HCT116 (cell line): ENCODE measurements around the gene RNF215. TPM values are rescaled to one million over a fixed set of nuclear protein-coding genes. Genes with fewer than 3 reads are reported as not detected.

ENCODE experiments used
- ATAC-seq: fragments of 200-7000 bp; cut with Tn5 transposase; 2 replicates; pipeline ENCODE4 v1.9.1; 2020; ENCODE audit warnings: mild to moderate bottlenecking, moderate library complexity
- Bru-seq: library from RNA; stranded (reverse); fragments of 400-500 nt; gene quantifications from one replicate; lab custom pipeline; 2021; lab: Mats Ljungman, UMichigan
- BruChase-seq, 2 experiments: library from RNA; stranded (reverse); fragments of 400-500 nt; gene quantifications; one replicate each; lab custom pipeline; 2021; lab: Mats Ljungman, UMichigan
- BruUV-seq: library from RNA; stranded (reverse); fragments of 400-500 nt; replicated peaks from 2 replicates; lab custom pipeline; 2021; lab: Mats Ljungman, UMichigan
- CTCF ChIA-PET: fragments of 300-600 bp; sonication (Branson Sonifier 250); formaldehyde crosslinking; loops from one replicate; lab custom pipeline; 2021; ENCODE audit warnings: antibody characterized with exemption; lab: Charles Lee
- POLR2A ChIA-PET: fragments of 300-600, 350-600 bp; sonication (Branson Sonifier 250); formaldehyde crosslinking; loops from one replicate; lab custom pipeline; 2021; ENCODE audit warnings: antibody characterized with exemption; lab: Charles Lee
- RAD21 ChIA-PET, 2 experiments: fragments of 300-600 bp; sonication (Branson Sonifier 250); formaldehyde crosslinking; loops; one replicate each; lab custom pipeline; 2023; ENCODE audit warnings: low total read pairs in 2 of 2; ENCODE audit not compliant: uncharacterized antibody in 2 of 2, unreplicated experiment in 2 of 2, low non-redundant PET in 1 of 2; lab: Charles Lee
- DNase-seq: peaks from one replicate; pipeline ENCODE4 v3.0.0-alpha.2; 2010; ENCODE audit warnings: low read depth, low spot score
- H2AFZ ChIP-seq: fragments of 200-600 bp; shearing (Covaris generic), sonication (generic); 2 replicates; pipeline ENCODE4 v1.6.1; 2017; ENCODE audit warnings: low read depth, mixed run types, mixed read lengths, antibody characterized with exemption, low read length; ENCODE audit not compliant: poor library complexity, severe bottlenecking
- H3K27ac ChIP-seq: 2 replicates; pipeline ENCODE4 v1.5.1; 2012; ENCODE audit warnings: low read depth, low read length
- H3K27me3 ChIP-seq: fragments of 200-600 bp; sonication (generic); 2 replicates; pipeline ENCODE4 v1.6.1; 2016; ENCODE audit warnings: mixed run types, low read length, mixed read lengths; ENCODE audit not compliant: insufficient read depth
- H3K36me3 ChIP-seq, 2 experiments: fragments of 200-500 bp in 1 of 2; fragments of 200-600 bp in 1 of 2; sonication (Bioruptor generic) in 1 of 2; sonication (generic) in 1 of 2; 2 replicates each; pipeline versions ENCODE4 v1.5.1 to v1.6.1; 2014 to 2016; ENCODE audit warnings: low read length in 2 of 2, inconsistent platforms in 1 of 2, mixed read lengths in 1 of 2, mixed run types in 1 of 2; ENCODE audit not compliant: insufficient read depth in 2 of 2, control insufficient read depth in 1 of 2
- H3K4me1 ChIP-seq, 2 experiments: fragments of 200-600 bp in 1 of 2; sonication (generic) in 1 of 2; 2 replicates each; pipeline versions ENCODE4 v1.5.1 to v1.6.1; 2012 to 2017; ENCODE audit warnings: low read length in 2 of 2, inconsistent platforms in 1 of 2, mild to moderate bottlenecking in 1 of 2, mixed read lengths in 1 of 2, mixed run types in 1 of 2, moderate library complexity in 1 of 2; ENCODE audit not compliant: insufficient read depth in 2 of 2, control insufficient read depth in 1 of 2
- H3K4me2 ChIP-seq: fragments of 200-600 bp; sonication (generic); 2 replicates; pipeline ENCODE4 v1.6.1; 2017; ENCODE audit warnings: mixed run types, low read length, mixed read lengths
- H3K4me3 ChIP-seq, 2 experiments: fragments of 200-600 bp in 1 of 2; sonication (generic) in 1 of 2; replicated peaks in 1 of 2; 2 replicates each; pipeline ENCODE4 v1.5.1; 2011 to 2016; ENCODE audit warnings: low read length in 2 of 2, control low read depth in 1 of 2, low read depth in 1 of 2, mild to moderate bottlenecking in 1 of 2, mixed read lengths in 1 of 2, mixed run types in 1 of 2
- H3K79me2 ChIP-seq: fragments of 200-600 bp; sonication (generic); 2 replicates; pipeline ENCODE4 v1.6.1; 2017; ENCODE audit warnings: mild to moderate bottlenecking, mixed run types, low read length, moderate library complexity, mixed read lengths; ENCODE audit not compliant: insufficient read depth
- H3K9ac ChIP-seq: fragments of 200-600 bp; sonication (generic); 2 replicates; pipeline ENCODE4 v1.6.1; 2016; ENCODE audit warnings: low read length, mixed read lengths
- H3K9me2 ChIP-seq: fragments of 200-600 bp; sonication (generic), shearing (Covaris generic); 2 replicates; pipeline ENCODE4 v1.6.1; 2017; ENCODE audit warnings: mixed run types, mild to moderate bottlenecking, moderate library complexity; ENCODE audit not compliant: insufficient read depth
- H3K9me3 ChIP-seq, 2 experiments: fragments of 200-500 bp in 1 of 2; fragments of 200-600 bp in 1 of 2; sonication (Bioruptor generic) in 1 of 2; sonication (generic) in 1 of 2; 2 replicates each; pipeline ENCODE4 v1.6.1; 2014 to 2017; ENCODE audit warnings: low read length in 2 of 2, mixed read lengths in 2 of 2, inconsistent platforms in 1 of 2, low read depth in 1 of 2, mild to moderate bottlenecking in 1 of 2, mixed run types in 1 of 2, moderate library complexity in 1 of 2; ENCODE audit not compliant: control insufficient read depth in 1 of 2, insufficient read depth in 1 of 2
- H4K20me1 ChIP-seq: fragments of 200-600 bp; sonication (generic), shearing (Covaris generic); 2 replicates; pipeline ENCODE4 v1.6.1; 2017; ENCODE audit warnings: mixed run types, mild to moderate bottlenecking, moderate library complexity; ENCODE audit not compliant: insufficient read depth
- CEBPB ChIP-seq: IDR thresholded peaks from 2 replicates; pipeline ENCODE4 v1.6.1; 2012; ENCODE audit warnings: low read depth
- CTCF ChIP-seq, 3 experiments: fragments of 200-600 bp in 1 of 3; sonication (generic) in 1 of 3; IDR thresholded peaks in 2 of 3; conservative IDR thresholded peaks in 1 of 3; 2 replicates each; pipeline ENCODE4 v1.5.1; 2012 to 2017; ENCODE audit warnings: low read depth in 2 of 3, low read length in 2 of 3, antibody characterized with exemption in 1 of 3, borderline replicate concordance in 1 of 3, control low read depth in 1 of 3, mild to moderate bottlenecking in 1 of 3, mixed read lengths in 1 of 3, mixed run types in 1 of 3, moderate library complexity in 1 of 3; ENCODE audit not compliant: insufficient read depth in 1 of 3
- ELF1 ChIP-seq: IDR thresholded peaks from 2 replicates; pipeline ENCODE4 v1.6.1; 2012; ENCODE audit warnings: low read depth, borderline replicate concordance
- EZH2 ChIP-seq: fragments of 200-600 bp; sonication (generic); IDR thresholded peaks from 2 replicates; pipeline ENCODE4 v1.6.1; 2017; ENCODE audit warnings: antibody characterized with exemption, mixed run types
- RAD21 ChIP-seq: IDR thresholded peaks from 2 replicates; pipeline ENCODE4 v1.6.1; 2012; ENCODE audit warnings: low read depth, mild to moderate bottlenecking
- ZFX ChIP-seq: fragments of 450-650 bp; IDR thresholded peaks from 2 replicates; pipeline ENCODE4 v1.6.1; 2017
- ZNF274 ChIP-seq: fragments of 200-500 bp; sonication (Bioruptor generic); IDR thresholded peaks from 2 replicates; pipeline ENCODE4 v1.6.1; 2014; ENCODE audit warnings: mild to moderate bottlenecking, low read depth, low read length, inconsistent platforms
- intact Hi-C: fragments of 100-400 bp; cut with micrococcal nuclease; formaldehyde crosslinking; loops from 2 replicates; pipeline ENCODE4 v1.10.0; 2022
- long read RNA-seq: library from polyadenylated mRNA; unstranded; transcript quantifications from one replicate; pipeline ENCODE4 v2.0.0, GENCODE V29; 2021; ENCODE audit not compliant: unreplicated experiment
- polyA plus RNA-seq: library from polyadenylated mRNA; unstranded; fragments of >200 nt; gene quantifications from 2 replicates; pipeline ENCODE4 v1.2.1, GENCODE V29; 2012; ENCODE audit warnings: missing spikeins
- total RNA-seq: library from RNA; stranded (reverse); gene quantifications from one replicate; pipeline ENCODE4 v1.2.1, GENCODE V29; 2021; ENCODE audit not compliant: unreplicated experiment

The RNF215 gene
- total RNA-seq (20.2 TPM), Bru-seq, nascent RNA (percentile 56 among the genes with signal in this experiment), BruChase-seq, experiment 1, labeled RNA remaining after a 6-hour chase (percentile 62 among the genes with signal in this experiment), BruChase-seq, experiment 2, labeled RNA remaining after a 2-hour chase (percentile 58 among the genes with signal in this experiment)
- polyA plus RNA-seq: 20.9 and 21.4 TPM in 2 replicates
- long read RNA-seq, transcript RNF215-203 (9 exons, 1,992 nt): major isoform, 23 of 45 reads
- long read RNA-seq, transcript RNF215-201 (8 exons, 1,651 nt): minor isoform, 7 of 45 reads
- long read RNA-seq, partial matches to known transcripts: 5 of 45 reads
- long read RNA-seq, other reads (novel, unspliced or antisense): 10 of 45 reads

DNA sequence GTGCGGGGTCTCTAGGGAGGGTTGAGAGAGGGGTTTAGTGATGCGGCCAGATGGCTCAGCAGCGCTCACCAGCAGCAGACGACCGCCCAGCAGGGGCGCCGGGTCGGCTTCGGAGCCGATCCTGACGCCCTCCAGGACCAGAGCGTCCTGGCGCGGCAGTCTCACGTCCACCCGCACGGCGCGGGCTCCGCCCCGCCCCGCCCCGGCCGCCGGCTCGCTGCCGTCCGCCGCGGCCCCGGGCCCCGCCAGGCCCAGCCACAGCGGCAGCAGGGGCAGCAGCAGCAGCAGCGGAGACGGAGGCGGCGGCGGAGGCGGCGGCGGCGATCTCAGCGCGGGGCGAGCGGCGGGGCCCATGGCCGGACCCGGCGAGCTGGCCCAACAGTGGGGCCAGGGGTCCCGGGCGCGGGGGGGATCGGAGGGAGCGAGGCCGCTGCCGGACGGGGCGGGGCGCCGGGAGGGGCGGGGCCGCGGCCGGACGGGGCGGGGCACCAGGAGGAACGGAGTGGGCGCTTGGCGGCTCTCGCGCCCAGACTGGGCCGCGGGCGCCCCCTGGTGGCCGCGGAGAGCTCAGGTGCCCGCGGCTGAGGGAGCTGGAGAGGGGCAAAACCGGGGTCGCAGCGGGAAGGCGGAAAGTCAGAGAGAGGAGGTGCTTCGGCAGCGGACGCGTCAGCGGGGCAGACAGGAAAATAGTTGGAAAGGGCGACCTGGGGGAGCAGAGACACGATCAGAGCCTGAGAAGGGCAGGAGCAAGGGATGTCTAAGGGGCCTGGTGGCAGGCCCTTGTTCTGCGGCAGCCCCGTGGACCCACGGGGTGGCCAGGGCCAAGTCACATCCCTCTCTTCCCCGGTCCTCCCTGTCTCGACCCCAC, at the start of gene RNF215:
Gene RNF215 (minus strand): TSS at position 452 of the 868 bp plus-strand sequence. CDS start 98 bp downstream, at position 354.
- peak within 1 kb of the TSS; percentile 65 for H3K9ac ChIP-seq
- H3K79me2 ChIP-seq: no peaks in the 10 kb centered on the region
- DNase-seq: peak; percentile 44
- no peaks in the 10 kb centered on the region for H3K9me2 ChIP-seq
- intact Hi-C loops: loop anchor here (1.0 to 2.0 kb wide), 2 partner anchors 99 to 278 kb away; no protein-coding TSS in a partner anchor
- H3K36me3 ChIP-seq: 0 out of 4 replicates have a peak, but pooled peaks cover 0 to 4% of the 10 kb centered on the region in 2 experiments
- no peaks in the 10 kb centered on the region for H4K20me1 ChIP-seq
- peak; percentile 88 for ATAC-seq
- no TSS peak for BruUV-seq
- H3K4me1 ChIP-seq: peaks cover 3 to 31% of the 10 kb centered on the region in 2 experiments; a peak in 3 of 4 replicates
- ChIA-PET POLR2A (interaction anchor here (0.6 to 1.2 kb wide), 4 partner anchors 37 to 99 kb away, joined by 3 to 10 read pairs (median 4); partner anchors contain the start of gene TBC1D10A), CTCF (interaction anchor here (0.5 to 3.1 kb wide), 16 partner anchors 10 to 278 kb away, joined by 3 to 57 read pairs (median 5); partner anchors contain the start of genes CASTOR1, CCDC157, SEC14L2 and SF3A1), RAD21 (interaction anchor here (0.7 to 1.2 kb wide), 4 partner anchors 37 to 279 kb away, joined by 4 to 12 read pairs (median 4); no protein-coding TSS in a partner anchor)
- peak within 1 kb of the TSS; percentile 69 for H3K27ac ChIP-seq
- H3K9me3 ChIP-seq: peaks cover 0 to 7% of the 10 kb centered on the region in 2 experiments; a peak in 2 of 4 replicates
- no peaks in the 10 kb centered on the region for H3K27me3 ChIP-seq
- peak within 1 kb of the TSS; percentile 84 for H3K4me2 ChIP-seq
- TF ChIP-seq CEBPB: no peak
- TF ChIP-seq ELF1: no peak
- TF ChIP-seq CTCF (IDR thresholded peaks at IDR 0.05 in 2 of 3, conservative IDR thresholded peaks at IDR 0.05 in 1 of 3; ENCODE audit: borderline replicate concordance in 1 of 3, insufficient read depth in 1 of 3, low read depth in 2 of 3, low read length in 2 of 3): peak; percentile 77 to 78 (median 78)
- peak; percentile 83 for TF ChIP-seq ZFX
- TF ChIP-seq ZNF274: no peak
- no peak for TF ChIP-seq EZH2
- peak; percentile 88 for TF ChIP-seq RAD21
- TF ChIP-seq, all 23 proteins: peak for 3
- peak within 1 kb of the TSS; percentile 60 to 68 for H3K4me3 ChIP-seq
- H2AFZ ChIP-seq: peak within 1 kb of the TSS; percentile 35
